GM19467 (cell line): ENCODE measurements around the gene ABCA8.
"Not testable (repeated sequence)": the region's sequence is repeated elsewhere in the genome, so short reads cannot be mapped to it uniquely, and the experiment has no call there.

Experiments
- ATAC-seq: cut with Tn5 transposase; IDR thresholded peaks from one replicate; pipeline ENCODE4 v1.9.1; 2021; ENCODE audit warnings: mild to moderate bottlenecking, moderate library complexity; ENCODE audit not compliant: unreplicated experiment

ABCA8 gene

GRCh38 chr17:68830313-68830712, 124.9 kb downstream of the ABCA8 start:
- ATAC-seq, result no peak

GRCh38 chr17:68829211-68829610, 126.0 kb downstream of the ABCA8 start:
- no peak for ATAC-seq

- no peak for ATAC-seq
Observed at GRCh38 chr17:68824707-68825106, 130.5 kb downstream of the ABCA8 start.

- ATAC-seq, result not testable (repeated sequence)
Observed at GRCh38 chr17:68824185-68824584, 131.0 kb downstream of the ABCA8 start.

- ATAC-seq, result no peak
Observed at GRCh38 chr17:68822719-68823289, 132.4 kb downstream of the ABCA8 start.

DNA sequence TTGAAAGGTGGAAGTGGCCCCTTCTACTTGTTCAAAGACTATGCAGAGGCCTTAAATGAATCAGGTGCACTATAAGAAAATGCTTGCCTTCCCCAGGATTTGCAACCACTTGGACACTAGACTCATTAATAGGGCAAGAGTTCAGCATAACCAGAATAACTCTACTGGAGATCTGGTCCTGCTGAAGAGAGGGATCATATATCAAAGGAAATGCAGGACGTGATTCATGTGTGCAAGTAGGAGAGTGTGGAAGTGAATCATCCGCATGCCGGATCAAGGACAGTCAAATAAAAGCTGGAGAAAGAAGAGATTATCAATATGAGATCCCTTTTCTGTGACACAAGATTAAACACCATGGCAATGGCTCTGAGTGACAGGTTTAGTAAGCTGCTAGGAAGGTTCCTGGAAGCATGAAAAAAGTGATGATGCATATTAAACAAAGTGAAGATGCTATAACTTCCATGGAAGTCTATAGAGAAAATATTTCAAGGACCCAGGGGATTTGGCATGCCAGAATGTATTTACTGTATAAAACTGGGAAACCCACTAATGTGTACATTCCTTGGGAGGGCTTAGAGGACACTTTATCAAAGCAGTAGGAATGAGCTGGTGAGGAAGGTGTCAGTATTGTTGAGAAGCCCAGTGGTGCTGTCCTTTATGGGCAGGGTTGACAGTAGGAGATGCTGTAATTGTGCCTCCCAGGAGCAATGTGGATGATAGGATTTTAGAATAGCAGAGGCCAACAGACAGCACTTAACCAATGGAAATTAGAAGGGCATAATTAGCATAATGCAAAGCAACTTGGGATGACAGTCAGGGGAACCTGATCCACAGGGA, 133.1 kb downstream of the ABCA8 start:
- no peak for ATAC-seq

- ATAC-seq, result no peak
Observed at GRCh38 chr17:68820825-68821481, 134.2 kb downstream of the ABCA8 start.

DNA sequence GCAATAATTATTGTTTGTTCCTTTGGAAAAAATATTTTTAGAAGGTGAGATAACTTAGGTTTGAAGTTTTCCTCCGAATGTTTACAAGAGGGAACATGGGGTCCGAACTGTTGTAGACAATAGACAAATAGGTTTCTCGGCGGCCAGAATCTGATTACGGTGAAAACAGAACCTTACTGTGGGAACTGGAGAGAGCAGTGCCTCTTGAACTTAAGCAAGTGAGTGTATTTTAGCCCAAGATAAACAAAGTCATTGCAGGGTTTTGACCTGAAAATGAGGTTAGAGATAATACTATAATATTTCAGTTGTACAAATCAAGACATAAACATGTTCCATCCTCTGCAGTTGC, 134.7 kb downstream of the ABCA8 start:
- ATAC-seq, result no peak

DNA sequence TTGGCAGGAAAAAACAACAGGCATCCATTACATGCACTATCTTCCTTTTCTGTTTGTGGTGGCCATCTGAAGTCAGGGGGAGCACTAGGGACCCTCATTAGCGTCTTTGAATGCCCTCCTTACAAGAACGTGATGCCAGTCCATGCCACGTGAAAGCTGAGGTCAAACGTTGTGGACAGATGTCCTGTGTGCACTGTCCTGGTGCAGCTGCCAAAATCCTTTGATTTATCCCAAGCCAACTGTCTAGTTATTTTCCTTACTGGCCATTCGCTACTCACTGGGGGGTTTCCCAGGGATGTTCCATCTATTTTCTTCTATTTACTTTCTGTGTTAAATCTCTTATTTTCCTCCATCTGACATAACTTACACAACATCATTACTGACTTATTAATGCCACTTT, 135.7 kb downstream of the ABCA8 start:
- ATAC-seq, result no peak
